ENCODE measurements around the gene TBCD. TPM values are rescaled to one million over a fixed set of nuclear protein-coding genes. Genes with fewer than 3 reads are reported as not detected.

TBCD gene
- total RNA-seq, 1 experiment from 2014 or later: 29.6 TPM

DNA sequence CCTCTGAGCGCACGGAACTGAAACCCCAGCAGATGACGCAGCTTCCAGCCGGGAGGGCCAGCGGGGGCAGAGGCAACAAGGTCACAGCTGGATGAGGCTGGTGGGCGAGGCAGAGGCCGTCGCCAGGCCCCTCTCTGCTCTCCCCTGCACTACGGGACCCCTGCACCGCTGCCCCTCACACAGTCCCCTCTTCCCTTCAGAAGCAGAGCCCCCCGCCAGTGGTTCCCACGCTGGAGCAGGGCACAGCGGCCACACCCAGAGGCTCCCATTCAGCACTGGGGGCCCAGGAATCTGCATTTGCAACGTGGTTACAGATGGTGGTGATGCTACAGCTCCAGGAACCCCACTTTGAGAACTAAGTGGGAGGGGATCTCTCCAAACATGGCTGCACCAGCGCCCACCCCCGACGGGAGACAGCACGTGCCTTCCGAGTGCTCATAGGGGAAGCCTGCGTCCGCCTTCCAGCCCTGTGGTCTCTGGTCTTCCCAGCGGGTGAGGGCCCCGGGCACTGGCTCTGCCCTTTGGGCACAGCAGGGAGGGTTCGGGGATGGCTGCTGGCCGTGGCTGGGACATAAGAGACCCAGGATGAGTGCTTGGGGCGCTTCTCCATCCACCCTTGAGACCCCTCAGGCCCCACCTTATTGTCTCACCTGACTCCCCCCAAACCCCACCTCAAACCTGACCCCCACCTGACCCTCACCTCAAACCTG is 48.7 kb upstream of the TBCD start:
- H4K20me1 ChIP-seq (ENCODE audit: low read length): no peaks in the 10 kb centered on the region
- TF ChIP-seq, protein P1, sequence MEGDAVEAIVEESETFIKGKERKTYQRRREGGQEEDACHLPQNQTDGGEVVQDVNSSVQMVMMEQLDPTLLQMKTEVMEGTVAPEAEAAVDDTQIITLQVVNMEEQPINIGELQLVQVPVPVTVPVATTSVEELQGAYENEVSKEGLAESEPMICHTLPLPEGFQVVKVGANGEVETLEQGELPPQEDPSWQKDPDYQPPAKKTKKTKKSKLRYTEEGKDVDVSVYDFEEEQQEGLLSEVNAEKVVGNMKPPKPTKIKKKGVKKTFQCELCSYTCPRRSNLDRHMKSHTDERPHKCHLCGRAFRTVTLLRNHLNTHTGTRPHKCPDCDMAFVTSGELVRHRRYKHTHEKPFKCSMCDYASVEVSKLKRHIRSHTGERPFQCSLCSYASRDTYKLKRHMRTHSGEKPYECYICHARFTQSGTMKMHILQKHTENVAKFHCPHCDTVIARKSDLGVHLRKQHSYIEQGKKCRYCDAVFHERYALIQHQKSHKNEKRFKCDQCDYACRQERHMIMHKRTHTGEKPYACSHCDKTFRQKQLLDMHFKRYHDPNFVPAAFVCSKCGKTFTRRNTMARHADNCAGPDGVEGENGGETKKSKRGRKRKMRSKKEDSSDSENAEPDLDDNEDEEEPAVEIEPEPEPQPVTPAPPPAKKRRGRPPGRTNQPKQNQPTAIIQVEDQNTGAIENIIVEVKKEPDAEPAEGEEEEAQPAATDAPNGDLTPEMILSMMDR (conservative IDR thresholded peaks at IDR 0.05; ENCODE audit: low read depth, low read length): no peak
- TF ChIP-seq EZH2 (IDR thresholded peaks at IDR 0.05; ENCODE audit: low read length, unreplicated experiment): no peak
- no peak for TF ChIP-seq EZH2phosphoT487 (IDR thresholded peaks at IDR 0.05; ENCODE audit: borderline replicate concordance, low read length)
- DNase-seq: no peak
- H3K27me3 ChIP-seq (ENCODE audit: low read length): no peaks in the 10 kb centered on the region
- no peaks in the 10 kb centered on the region for H3K9me3 ChIP-seq (ENCODE audit: low read length)
- H3K4me1 ChIP-seq (ENCODE audit: insufficient read depth, low read length): peaks cover 5% of the 10 kb centered on the region; the same call in 1 of the 2 replicates
- no peak overlapping the region for H3K4me3 ChIP-seq (ENCODE audit: low read length)
- no peak overlapping the region for H3K9ac ChIP-seq (ENCODE audit: low read length)
- no peak overlapping the region for H3K4me2 ChIP-seq (ENCODE audit: low read length)
- no peak overlapping the region for H2AFZ ChIP-seq (ENCODE audit: low read length)
- no peak for ATAC-seq
- intact Hi-C loops (cut with micrococcal nuclease): no loop called here
- no peaks in the 10 kb centered on the region for H3F3A ChIP-seq (ENCODE audit: low read length, unreplicated experiment)
- CTCF ChIA-PET: no interaction called here
- no peaks in the 10 kb centered on the region for H3K36me3 ChIP-seq (ENCODE audit: low read depth, low read length)
- H3K9me2 ChIP-seq (replicated peaks; ENCODE audit: low read length): no peaks in the 10 kb centered on the region
- POLR2A ChIA-PET (ENCODE audit: unreplicated experiment): interaction anchor here (0.5 kb wide), 1 partner anchor 845 kb away, joined by 3 read pairs; no protein-coding TSS in a partner anchor
- BruUV-seq (replicated peaks): no TSS peak
- H3K79me2 ChIP-seq (ENCODE audit: low read length): no peaks in the 10 kb centered on the region
- no peak overlapping the region for H3K27ac ChIP-seq (ENCODE audit: low read length)

DNA sequence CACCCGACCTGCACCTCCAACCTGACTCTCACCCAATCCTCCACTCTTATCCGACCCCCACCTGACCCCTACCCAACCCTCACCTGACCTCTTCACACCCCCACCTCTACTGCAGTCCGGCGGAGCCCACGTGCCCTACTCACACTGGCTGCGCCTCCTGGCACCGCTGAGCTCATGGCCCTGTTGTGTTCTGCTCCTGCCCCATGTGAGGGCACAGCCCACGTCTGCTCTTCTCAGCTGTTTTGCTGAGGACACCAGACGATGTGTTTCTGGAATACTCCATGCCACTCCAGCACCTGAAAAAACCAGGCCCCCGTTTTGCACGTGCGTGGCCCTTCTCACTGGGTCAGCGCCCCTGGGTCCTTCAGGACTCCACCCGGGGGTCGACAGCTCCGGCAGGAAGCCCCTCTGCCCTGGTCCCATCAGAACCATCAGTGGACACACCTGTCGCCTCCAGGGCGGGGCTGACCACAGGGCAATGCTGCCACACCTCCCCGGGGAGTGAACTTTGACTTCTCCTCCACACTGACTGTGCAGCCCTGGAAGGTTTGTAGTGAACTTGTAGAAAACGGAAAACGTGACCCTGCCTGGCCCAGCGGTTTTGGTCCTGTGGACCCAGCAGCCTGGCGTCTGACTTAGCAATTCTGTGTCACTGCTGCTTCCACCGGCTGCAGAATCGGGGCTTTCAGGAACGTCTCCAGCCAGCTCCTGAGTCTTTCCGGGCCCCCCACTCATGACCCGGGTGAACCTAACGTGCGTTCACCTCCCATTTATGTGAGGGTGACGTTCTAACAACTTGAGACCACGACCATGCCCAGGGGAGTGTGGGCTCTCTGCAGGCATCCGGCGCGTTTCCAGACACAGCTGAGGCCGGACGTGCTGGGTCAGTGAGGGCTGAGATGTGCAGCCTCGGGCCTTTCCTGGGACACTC is 47.7 kb upstream of the TBCD start:
- ATAC-seq (no peak), DNase-seq (no peak)
- Histone ChIP-seq H2AFZ (ENCODE audit: low read length) (no peak overlapping the region), H3K27ac (ENCODE audit: low read length) (no peak overlapping the region), H4K20me1 (ENCODE audit: low read length) (no peaks in the 10 kb centered on the region), H3F3A (ENCODE audit: low read length, unreplicated experiment) (no peaks in the 10 kb centered on the region), H3K4me2 (ENCODE audit: low read length) (no peak overlapping the region), H3K79me2 (ENCODE audit: low read length) (no peaks in the 10 kb centered on the region), H3K9me3 (ENCODE audit: low read length) (no peaks in the 10 kb centered on the region), H3K36me3 (ENCODE audit: low read depth, low read length) (no peaks in the 10 kb centered on the region), H3K9ac (ENCODE audit: low read length) (no peak overlapping the region), H3K27me3 (ENCODE audit: low read length) (no peaks in the 10 kb centered on the region), H3K9me2 (replicated peaks; ENCODE audit: low read length) (no peaks in the 10 kb centered on the region), H3K4me3 (ENCODE audit: low read length) (no peak overlapping the region), H3K4me1 (ENCODE audit: insufficient read depth, low read length) (peaks cover 2% of the 10 kb centered on the region; the same call in 1 of the 2 replicates)
- no TSS peak for BruUV-seq (replicated peaks)
- TF ChIP-seq EZH2phosphoT487 (IDR thresholded peaks at IDR 0.05; ENCODE audit: borderline replicate concordance, low read length) (no peak), EZH2 (IDR thresholded peaks at IDR 0.05; ENCODE audit: low read length, unreplicated experiment) (no peak)
- TF ChIP-seq, protein P1 (conservative IDR thresholded peaks at IDR 0.05; ENCODE audit: low read depth, low read length): no peak
- POLR2A ChIA-PET (ENCODE audit: unreplicated experiment): no interaction called here
- intact Hi-C loops (cut with micrococcal nuclease): no loop called here
- CTCF ChIA-PET: no interaction called here
